ENCODE measurements around the gene NLGN1.

NLGN1 gene

GRCh38 chr3:173770011-173770410 is 372.5 kb downstream of the NLGN1 start:
- DNase-seq (ENCODE audit: low read depth), result no peak

GRCh38 chr3:173770796-173771573 is 373.4 kb downstream of the NLGN1 start:
- DNase-seq (ENCODE audit: low read depth), result no peak

GRCh38 chr3:173773800-173774199 is 376.3 kb downstream of the NLGN1 start:
- DNase-seq (ENCODE audit: low read depth), result no peak

- no peak for DNase-seq (ENCODE audit: low read depth)
Measured at GRCh38 chr3:173774294-173774693, 376.8 kb downstream of the NLGN1 start.

GRCh38 chr3:173778251-173778650 is 380.7 kb downstream of the NLGN1 start:
- no peak for DNase-seq (ENCODE audit: low read depth)

- DNase-seq (ENCODE audit: low read depth), result no peak
Measured at GRCh38 chr3:173780067-173780466, 382.5 kb downstream of the NLGN1 start.

- no peak for DNase-seq (ENCODE audit: low read depth)
Measured at GRCh38 chr3:173785004-173785403, 387.5 kb downstream of the NLGN1 start.

GRCh38 chr3:173789530-173790162 is 392.1 kb downstream of the NLGN1 start:
- no peak for DNase-seq (ENCODE audit: low read depth)

GRCh38 chr3:173793963-173794362 is 396.4 kb downstream of the NLGN1 start:
- DNase-seq (ENCODE audit: low read depth), result no peak

- DNase-seq (ENCODE audit: low read depth), result no peak
Measured at GRCh38 chr3:173796405-173796804, 398.9 kb downstream of the NLGN1 start.

GRCh38 chr3:173796890-173797289 is 399.3 kb downstream of the NLGN1 start:
- no peak for DNase-seq (ENCODE audit: low read depth)

- no peak for DNase-seq (ENCODE audit: low read depth)
Measured at GRCh38 chr3:173799060-173799816, 401.7 kb downstream of the NLGN1 start.

- no peak for DNase-seq (ENCODE audit: low read depth)
Measured at GRCh38 chr3:173800154-173800553, 402.6 kb downstream of the NLGN1 start.

GRCh38 chr3:173814809-173815208 is 417.3 kb downstream of the NLGN1 start:
- no peak for DNase-seq (ENCODE audit: low read depth)

- DNase-seq (ENCODE audit: low read depth), result no peak
Measured at GRCh38 chr3:173819368-173819767, 421.8 kb downstream of the NLGN1 start.

- DNase-seq (ENCODE audit: low read depth), result no peak
Measured at GRCh38 chr3:173823911-173824460, 426.4 kb downstream of the NLGN1 start.

- no peak for DNase-seq (ENCODE audit: low read depth)
Measured at GRCh38 chr3:173825730-173826129, 428.2 kb downstream of the NLGN1 start.

GRCh38 chr3:173826416-173826815 is 428.9 kb downstream of the NLGN1 start:
- no peak for DNase-seq (ENCODE audit: low read depth)

GRCh38 chr3:173826901-173827609 is 429.5 kb downstream of the NLGN1 start:
- DNase-seq (ENCODE audit: low read depth), result no peak

- no peak for DNase-seq (ENCODE audit: low read depth)
Measured at GRCh38 chr3:173838644-173839043, 441.1 kb downstream of the NLGN1 start.

GRCh38 chr3:173839859-173840258 is 442.3 kb downstream of the NLGN1 start:
- no peak for DNase-seq (ENCODE audit: low read depth)

GRCh38 chr3:173841334-173841733 is 443.8 kb downstream of the NLGN1 start:
- no peak for DNase-seq (ENCODE audit: low read depth)
